A673 (cell line): Measurements from ENCODE around the gene PCTP.

Experiments
- CTCF ChIP-seq: fragments of 300-800, 200-600 bp; sonication (generic); conservative IDR thresholded peaks from 2 replicates; pipeline ENCODE4 v1.5.1; 2017; ENCODE audit warnings: low read depth, mild to moderate bottlenecking, antibody characterized with exemption, low read length, moderate library complexity, mixed read lengths
- EZH2 ChIP-seq: fragments of 200-600 bp; sonication (generic); IDR thresholded peaks from 2 replicates; pipeline ENCODE4 v1.6.1; 2017; ENCODE audit warnings: borderline replicate concordance, low read depth, mild to moderate bottlenecking, mixed read lengths, antibody characterized with exemption, low read length; ENCODE audit not compliant: poor library complexity, severe bottlenecking

- no peak for TF ChIP-seq CTCF
- TF ChIP-seq EZH2: no peak
Observed at GRCh38 chr17:55706808-55707773, 43.8 kb upstream of the PCTP start.
